Measurements from ENCODE around the gene RNU1-1. TPM values are rescaled to one million over a fixed set of nuclear protein-coding genes. Genes with fewer than 3 reads are reported as not detected.
"Not testable (repeated sequence)": the region's sequence is repeated elsewhere in the genome, so short reads cannot be mapped to it uniquely, and the experiment has no call there.

The RNU1-1 gene
- total and polyA plus RNA-seq, 4 donors, result under 0.01 to 3,134 TPM; not detected in 2

GRCh38 chr1:16484501-16484835 lies 29.6 kb downstream of the RNU1-1 start:
- Histone ChIP-seq H3K4me3 (no peak overlapping the region), H3K4me1 (ENCODE audit: control insufficient read depth in 5 of 5, insufficient read depth in 5 of 5, low read length in 5 of 5) (no peaks in the 10 kb centered on the region), H3K27ac (ENCODE audit: low read depth in 1 of 2, low read length in 1 of 2) (no peak overlapping the region), H3K9ac (ENCODE audit: insufficient read depth in 1 of 2, low read length in 2 of 2) (no peak overlapping the region), H3K36me3 (ENCODE audit: control insufficient read depth in 4 of 4, insufficient read depth in 4 of 4, low read length in 4 of 4) (peaks cover 4 to 30% (median 15%) of the 10 kb centered on the region in 4 donors), H3K9me3 (ENCODE audit: control insufficient read depth in 4 of 4, insufficient read depth in 3 of 4, low read length in 3 of 4) (no peaks in the 10 kb centered on the region), H3K27me3 (ENCODE audit: control insufficient read depth in 3 of 3, insufficient read depth in 3 of 3, low read length in 2 of 3) (no peaks in the 10 kb centered on the region)
- no peak for TF ChIP-seq CTCF (IDR thresholded peaks at IDR 0.05; ENCODE audit: control extremely low read depth, extremely low read depth)
- 97 to 98% methylated on average over 6 to 8 of the region's 8 CpGs for WGBS, 2 donors
- DNase-seq (no peak), ATAC-seq (ENCODE audit: insufficient read depth, low FRiP score) (no peak)

GRCh38 chr1:16483639-16484500 lies 30.2 kb downstream of the RNU1-1 start:
- H3K36me3 ChIP-seq (ENCODE audit: control insufficient read depth in 4 of 4, insufficient read depth in 4 of 4, low read length in 4 of 4), result peaks cover 4 to 30% (median 15%) of the 10 kb centered on the region in 4 donors
- ATAC-seq (ENCODE audit: insufficient read depth, low FRiP score); H3K4me3 ChIP-seq; DNase-seq; H3K9ac ChIP-seq (ENCODE audit: insufficient read depth in 1 of 2, low read length in 2 of 2); H3K9me3 ChIP-seq (ENCODE audit: control insufficient read depth in 4 of 4, insufficient read depth in 3 of 4, low read length in 3 of 4); H3K27me3 ChIP-seq (ENCODE audit: control insufficient read depth in 3 of 3, insufficient read depth in 3 of 3, low read length in 2 of 3); H3K27ac ChIP-seq (ENCODE audit: low read depth in 1 of 2, low read length in 1 of 2); H3K4me1 ChIP-seq (ENCODE audit: control insufficient read depth in 5 of 5, insufficient read depth in 5 of 5, low read length in 5 of 5): not testable (repeated sequence)
- WGBS, 2 donors, result 90 to 91% methylated on average over 30 to 43 of the region's 45 CpGs

- not testable (repeated sequence) for DNase-seq; H3K9me3 ChIP-seq (ENCODE audit: control insufficient read depth in 4 of 4, insufficient read depth in 3 of 4, low read length in 3 of 4); H3K4me3 ChIP-seq; H3K9ac ChIP-seq (ENCODE audit: insufficient read depth in 1 of 2, low read length in 2 of 2); ATAC-seq (ENCODE audit: insufficient read depth, low FRiP score); H3K4me1 ChIP-seq (ENCODE audit: control insufficient read depth in 5 of 5, insufficient read depth in 5 of 5, low read length in 5 of 5); H3K27me3 ChIP-seq (ENCODE audit: control insufficient read depth in 3 of 3, insufficient read depth in 3 of 3, low read length in 2 of 3); H3K27ac ChIP-seq (ENCODE audit: low read depth in 1 of 2, low read length in 1 of 2)
- peaks cover 4 to 33% (median 16%) of the 10 kb centered on the region in 4 donors for H3K36me3 ChIP-seq (ENCODE audit: control insufficient read depth in 4 of 4, insufficient read depth in 4 of 4, low read length in 4 of 4)
- 98 to 99% methylated on average over 21 to 26 of the region's 26 CpGs for WGBS, 2 donors
These were observed 30.9 kb downstream of the RNU1-1 start for GRCh38 chr1:16483146-16483545.

GRCh38 chr1:16478091-16478490 lies 36.0 kb downstream of the RNU1-1 start:
- WGBS, 2 donors, result 94 to 96% methylated on average over 12 of the region's 12 CpGs
- DNase-seq (no peak), ATAC-seq (ENCODE audit: insufficient read depth, low FRiP score) (no peak)
- peaks cover 3 to 35% (median 14%) of the 10 kb centered on the region in 4 donors for H3K36me3 ChIP-seq (ENCODE audit: control insufficient read depth in 4 of 4, insufficient read depth in 4 of 4, low read length in 4 of 4)
- no peak overlapping the region for H3K4me3 ChIP-seq
- TF ChIP-seq CTCF (IDR thresholded peaks at IDR 0.05; ENCODE audit: control extremely low read depth, extremely low read depth), result no peak
- no peak overlapping the region for H3K9ac ChIP-seq (ENCODE audit: insufficient read depth in 1 of 2, low read length in 2 of 2)
- no peaks in the 10 kb centered on the region for H3K4me1 ChIP-seq (ENCODE audit: control insufficient read depth in 5 of 5, insufficient read depth in 5 of 5, low read length in 5 of 5)
- no peaks in the 10 kb centered on the region for H3K27me3 ChIP-seq (ENCODE audit: control insufficient read depth in 3 of 3, insufficient read depth in 3 of 3, low read length in 2 of 3)
- H3K9me3 ChIP-seq (ENCODE audit: control insufficient read depth in 4 of 4, insufficient read depth in 3 of 4, low read length in 3 of 4), result no peaks in the 10 kb centered on the region
- no peak overlapping the region for H3K27ac ChIP-seq (ENCODE audit: low read depth in 1 of 2, low read length in 1 of 2)

GRCh38 chr1:16475771-16476770 lies 38.0 kb downstream of the RNU1-1 start:
- H3K9me3 ChIP-seq (ENCODE audit: control insufficient read depth in 4 of 4, insufficient read depth in 3 of 4, low read length in 3 of 4); H3K4me3 ChIP-seq; H3K27me3 ChIP-seq (ENCODE audit: control insufficient read depth in 3 of 3, insufficient read depth in 3 of 3, low read length in 2 of 3); ATAC-seq (ENCODE audit: insufficient read depth, low FRiP score); DNase-seq; H3K4me1 ChIP-seq (ENCODE audit: control insufficient read depth in 5 of 5, insufficient read depth in 5 of 5, low read length in 5 of 5); H3K9ac ChIP-seq (ENCODE audit: insufficient read depth in 1 of 2, low read length in 2 of 2); H3K27ac ChIP-seq (ENCODE audit: low read depth in 1 of 2, low read length in 1 of 2): not testable (repeated sequence)
- peaks cover 7 to 32% (median 18%) of the 10 kb centered on the region in 4 donors for H3K36me3 ChIP-seq (ENCODE audit: control insufficient read depth in 4 of 4, insufficient read depth in 4 of 4, low read length in 4 of 4)
- 93 to 94% methylated on average over 21 to 29 of the region's 29 CpGs for WGBS, 2 donors

GRCh38 chr1:16474891-16475290 lies 39.2 kb downstream of the RNU1-1 start:
- not testable (repeated sequence) for ATAC-seq (ENCODE audit: insufficient read depth, low FRiP score); H3K27me3 ChIP-seq (ENCODE audit: control insufficient read depth in 3 of 3, insufficient read depth in 3 of 3, low read length in 2 of 3); H3K9ac ChIP-seq (ENCODE audit: insufficient read depth in 1 of 2, low read length in 2 of 2); DNase-seq; H3K4me3 ChIP-seq; H3K27ac ChIP-seq (ENCODE audit: low read depth in 1 of 2, low read length in 1 of 2); H3K4me1 ChIP-seq (ENCODE audit: control insufficient read depth in 5 of 5, insufficient read depth in 5 of 5, low read length in 5 of 5); H3K9me3 ChIP-seq (ENCODE audit: control insufficient read depth in 4 of 4, insufficient read depth in 3 of 4, low read length in 3 of 4)
- 99 to 100% methylated on average over 2 of the region's 2 CpGs for WGBS, 2 donors
- H3K36me3 ChIP-seq (ENCODE audit: control insufficient read depth in 4 of 4, insufficient read depth in 4 of 4, low read length in 4 of 4), result peaks cover 6 to 28% (median 16%) of the 10 kb centered on the region in 4 donors
